Stimulated activated naive B cell treated with anti-CD40 and anti-IgM and Interleukin-4, amounts not matched to agents 10 μg/mL and 1 μg/mL and 100 μg/mL, for 72 hours (primary cell): ENCODE measurements around the gene PFDN1.

Experiments
- ATAC-seq, 2 donors: fragments of 150-1000 bp; cut with Tn5 transposase; replicated peaks; 2 replicates each; pipeline ENCODE4 v1.10.0; 2021; ENCODE audit warnings: moderate library complexity in 1 of 2
- DNase-seq: peaks from one replicate; pipeline ENCODE4 v3.0.0; 2021
- H3K27ac Mint-ChIP-seq: one replicate; pipeline ENCODE4 v1.8.0; 2022; ENCODE audit warnings: mild to moderate bottlenecking, mixed read lengths
- H3K27me3 Mint-ChIP-seq, 2 donors: one replicate each; pipeline ENCODE4 v1.8.0; 2022; ENCODE audit warnings: mixed read lengths in 2 of 2
- H3K36me3 Mint-ChIP-seq, 2 donors: one replicate each; pipeline ENCODE4 v1.8.0; 2022; ENCODE audit warnings: mixed read lengths in 2 of 2, mild to moderate bottlenecking in 1 of 2
- H3K4me1 Mint-ChIP-seq, 2 donors: one replicate each; pipeline ENCODE4 v1.8.0; 2022; ENCODE audit warnings: mixed read lengths in 2 of 2, mild to moderate bottlenecking in 1 of 2
- H3K4me3 Mint-ChIP-seq, 2 donors: one replicate each; pipeline ENCODE4 v1.8.0; 2022; ENCODE audit warnings: mild to moderate bottlenecking in 2 of 2, mixed read lengths in 2 of 2, moderate library complexity in 1 of 2
- H3K9me3 Mint-ChIP-seq, 2 donors: one replicate each; pipeline ENCODE4 v1.8.0; 2022; ENCODE audit warnings: mixed read lengths in 2 of 2, mild to moderate bottlenecking in 1 of 2

The PFDN1 gene

GRCh38 chr5:140340605-140341121 is 37.8 kb upstream of the PFDN1 start:
- peaks cover 3 to 15% of the 10 kb centered on the region in 2 donors for H3K36me3 Mint-ChIP-seq
- no peak overlapping the region for H3K27ac Mint-ChIP-seq
- no peak for ATAC-seq

GRCh38 chr5:140339636-140340035 is 36.7 kb upstream of the PFDN1 start:
- Mint-ChIP-seq H3K27ac (no peak overlapping the region), H3K4me1 (peaks cover 31 to 43% of the 10 kb centered on the region in 2 donors), H3K9me3 (peaks cover 3% of the 10 kb centered on the region in 2 donors), H3K36me3 (peaks cover 3 to 22% of the 10 kb centered on the region in 2 donors), H3K4me3 (no peak overlapping the region), H3K27me3 (no peaks in the 10 kb centered on the region)
- no peak for ATAC-seq
- DNase-seq = no peak

More at GRCh38 chr5:140340605-140341121, 37.8 kb upstream of the PFDN1 start:
- no peaks in the 10 kb centered on the region for H3K27me3 Mint-ChIP-seq
- peaks cover 37 to 53% of the 10 kb centered on the region in 2 donors for H3K4me1 Mint-ChIP-seq
- peaks cover 3% of the 10 kb centered on the region in 2 donors for H3K9me3 Mint-ChIP-seq
- no peak overlapping the region for H3K4me3 Mint-ChIP-seq
- DNase-seq = no peak

DNA sequence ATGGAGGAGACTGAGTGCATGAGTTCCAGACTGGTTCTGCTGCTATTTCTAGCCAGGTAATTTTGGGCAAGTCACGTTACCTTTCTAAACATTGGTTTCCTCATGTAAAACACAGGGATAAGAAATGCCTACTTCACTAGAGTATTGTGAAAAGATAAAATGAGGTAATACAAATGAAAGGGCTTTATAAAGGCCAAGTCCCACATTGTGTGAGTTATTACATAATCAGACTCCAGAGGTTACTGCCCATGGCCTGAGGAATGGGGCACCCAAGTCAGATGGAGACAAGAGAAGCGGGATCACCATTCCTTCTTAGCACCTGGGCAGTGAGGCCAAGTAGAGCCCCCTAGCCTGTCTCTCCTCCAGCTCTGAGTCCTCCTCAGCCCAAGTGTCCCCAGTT is 36.0 kb upstream of the PFDN1 start:
- Mint-ChIP-seq H3K27ac (no peak overlapping the region), H3K4me1 (peaks cover 25 to 36% of the 10 kb centered on the region in 2 donors), H3K4me3 (no peak overlapping the region), H3K9me3 (peaks cover 3% of the 10 kb centered on the region in 2 donors), H3K36me3 (peaks cover 3 to 26% of the 10 kb centered on the region in 2 donors), H3K27me3 (no peaks in the 10 kb centered on the region)
- no peak for DNase-seq
- no peak for ATAC-seq

DNA sequence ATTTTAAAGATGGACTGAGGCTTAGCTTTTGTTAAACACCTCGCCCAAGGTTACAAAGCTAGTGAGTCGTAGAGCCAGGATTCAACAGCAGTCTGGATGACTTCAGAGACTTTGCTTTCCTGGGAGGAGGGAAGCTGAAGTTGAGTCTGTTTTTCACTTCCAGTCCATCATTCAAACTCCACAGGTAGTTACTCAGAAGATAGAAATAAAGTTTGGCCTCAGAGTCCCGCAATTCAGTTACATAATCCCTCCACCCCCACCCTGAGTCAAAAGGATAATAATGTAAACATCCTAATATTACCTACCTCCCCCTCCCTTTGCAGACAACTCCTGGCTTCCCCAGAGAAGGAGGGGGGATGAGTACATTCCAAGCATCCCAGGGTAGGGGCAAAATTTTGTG is 35.4 kb upstream of the PFDN1 start:
- peaks cover 21 to 30% of the 10 kb centered on the region in 2 donors for H3K4me1 Mint-ChIP-seq
- DNase-seq (no peak), ATAC-seq (no peak)
- peaks cover 3% of the 10 kb centered on the region in 2 donors for H3K9me3 Mint-ChIP-seq
- no peaks in the 10 kb centered on the region for H3K27me3 Mint-ChIP-seq
- peaks cover 3 to 30% of the 10 kb centered on the region in 2 donors for H3K36me3 Mint-ChIP-seq
- no peak overlapping the region for H3K4me3 Mint-ChIP-seq
- no peak overlapping the region for H3K27ac Mint-ChIP-seq

- no peak for ATAC-seq
- no peak overlapping the region for H3K27ac Mint-ChIP-seq
- H3K36me3 Mint-ChIP-seq = peaks cover 3 to 33% of the 10 kb centered on the region in 2 donors
- H3K4me3 Mint-ChIP-seq = no peak overlapping the region
- no peaks in the 10 kb centered on the region for H3K27me3 Mint-ChIP-seq
- H3K4me1 Mint-ChIP-seq = peaks cover 17 to 25% of the 10 kb centered on the region in 2 donors
- peaks cover 3% of the 10 kb centered on the region in 2 donors for H3K9me3 Mint-ChIP-seq
- no peak for DNase-seq
Observed at GRCh38 chr5:140337880-140338279, 35.0 kb upstream of the PFDN1 start.

DNA sequence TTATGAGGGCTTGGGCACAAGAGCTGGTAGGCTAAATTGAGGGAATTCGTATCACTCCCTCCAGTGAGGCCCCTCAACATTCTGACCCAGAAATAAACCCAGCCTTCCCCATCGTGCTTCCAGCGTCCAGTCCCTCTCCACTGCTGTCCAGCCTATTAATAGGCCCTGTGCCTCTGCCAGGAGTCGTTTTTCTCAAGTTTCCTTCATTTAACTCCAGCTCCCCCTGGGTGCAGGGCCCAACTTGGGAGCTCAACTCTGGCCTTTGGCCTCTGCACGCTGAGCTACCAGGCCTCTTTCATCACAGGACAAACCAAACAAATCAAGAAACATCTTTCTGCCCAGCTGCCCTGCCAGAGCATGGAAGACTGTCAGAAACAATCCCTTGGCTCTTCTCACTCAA is 33.5 kb upstream of the PFDN1 start:
- Mint-ChIP-seq H3K27me3 (no peaks in the 10 kb centered on the region), H3K4me1 (peaks cover 6 to 10% of the 10 kb centered on the region in 2 donors), H3K27ac (no peak overlapping the region), H3K36me3 (peaks cover 0 to 28% of the 10 kb centered on the region in 2 donors), H3K9me3 (no peaks in the 10 kb centered on the region), H3K4me3 (no peak overlapping the region)
- no peak for DNase-seq
- no peak for ATAC-seq

DNA sequence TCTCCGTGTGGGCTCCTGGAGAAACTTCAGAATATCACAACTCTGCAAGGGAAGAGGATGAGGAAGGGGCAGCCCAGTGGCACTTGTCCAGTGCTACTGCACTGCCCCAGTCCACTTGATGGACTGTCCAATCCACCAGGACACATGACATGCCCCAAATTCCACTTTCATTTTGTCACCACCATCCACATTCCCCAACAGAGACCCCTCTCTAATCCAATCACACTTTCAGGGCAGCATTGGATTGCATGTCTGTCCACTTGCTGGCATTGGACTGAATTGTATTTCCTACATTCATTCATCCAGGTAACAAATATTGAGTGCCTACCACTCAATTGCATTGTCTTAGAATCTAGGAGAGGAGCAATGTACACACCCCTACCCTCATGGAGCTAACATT is 28.7 kb upstream of the PFDN1 start:
- no peak for DNase-seq
- no peaks in the 10 kb centered on the region for H3K9me3 Mint-ChIP-seq
- no peaks in the 10 kb centered on the region for H3K27me3 Mint-ChIP-seq
- no peak overlapping the region for H3K4me3 Mint-ChIP-seq
- no peak for ATAC-seq
- H3K36me3 Mint-ChIP-seq = peaks cover 0 to 26% of the 10 kb centered on the region in 2 donors
- H3K4me1 Mint-ChIP-seq = peaks cover 2 to 8% of the 10 kb centered on the region in 2 donors
- no peak overlapping the region for H3K27ac Mint-ChIP-seq

DNA sequence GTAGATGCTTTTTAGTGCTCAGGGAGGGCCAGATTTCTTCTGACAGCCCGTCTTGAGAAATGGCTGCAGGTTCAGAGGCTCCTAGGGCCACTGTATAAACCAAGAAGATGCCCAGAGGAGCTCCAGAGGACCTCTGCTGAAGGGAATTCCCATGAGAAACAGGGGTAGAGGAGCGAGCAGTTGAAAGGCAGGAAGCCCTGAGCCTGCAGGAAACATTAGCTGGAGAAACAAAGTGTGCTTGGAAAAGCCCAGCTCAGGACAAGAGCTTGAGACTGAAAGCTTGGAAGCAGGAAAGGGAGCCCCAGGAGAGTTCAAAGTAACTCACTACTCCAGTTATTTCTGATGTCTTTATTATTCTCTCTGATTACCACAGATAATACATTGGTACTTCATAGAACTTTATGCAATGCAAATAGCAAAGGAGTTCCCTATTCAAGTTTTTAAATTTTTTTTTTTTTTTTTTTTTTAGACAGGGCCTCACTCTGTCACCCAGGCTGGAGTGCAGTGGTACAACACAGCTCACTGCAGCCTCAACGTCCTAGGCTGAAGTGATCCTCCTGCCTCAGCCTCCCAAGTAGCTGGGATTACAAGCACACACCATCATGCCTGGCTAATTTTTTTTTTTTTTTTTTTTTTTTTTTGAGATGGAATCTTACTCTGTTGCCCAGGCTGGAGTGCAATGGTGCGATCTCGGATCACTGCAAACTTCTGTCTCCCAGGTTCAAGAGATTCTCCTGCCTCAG is 27.0 kb upstream of the PFDN1 start:
- ATAC-seq (no peak), DNase-seq (no peak)
- H3K27me3 Mint-ChIP-seq = no peaks in the 10 kb centered on the region
- H3K4me3 Mint-ChIP-seq = no peak overlapping the region
- peaks cover 0 to 10% of the 10 kb centered on the region in 2 donors for H3K4me1 Mint-ChIP-seq
- H3K36me3 Mint-ChIP-seq = peaks cover 0 to 14% of the 10 kb centered on the region in 2 donors
- no peak overlapping the region for H3K27ac Mint-ChIP-seq
- H3K9me3 Mint-ChIP-seq = no peaks in the 10 kb centered on the region

DNA sequence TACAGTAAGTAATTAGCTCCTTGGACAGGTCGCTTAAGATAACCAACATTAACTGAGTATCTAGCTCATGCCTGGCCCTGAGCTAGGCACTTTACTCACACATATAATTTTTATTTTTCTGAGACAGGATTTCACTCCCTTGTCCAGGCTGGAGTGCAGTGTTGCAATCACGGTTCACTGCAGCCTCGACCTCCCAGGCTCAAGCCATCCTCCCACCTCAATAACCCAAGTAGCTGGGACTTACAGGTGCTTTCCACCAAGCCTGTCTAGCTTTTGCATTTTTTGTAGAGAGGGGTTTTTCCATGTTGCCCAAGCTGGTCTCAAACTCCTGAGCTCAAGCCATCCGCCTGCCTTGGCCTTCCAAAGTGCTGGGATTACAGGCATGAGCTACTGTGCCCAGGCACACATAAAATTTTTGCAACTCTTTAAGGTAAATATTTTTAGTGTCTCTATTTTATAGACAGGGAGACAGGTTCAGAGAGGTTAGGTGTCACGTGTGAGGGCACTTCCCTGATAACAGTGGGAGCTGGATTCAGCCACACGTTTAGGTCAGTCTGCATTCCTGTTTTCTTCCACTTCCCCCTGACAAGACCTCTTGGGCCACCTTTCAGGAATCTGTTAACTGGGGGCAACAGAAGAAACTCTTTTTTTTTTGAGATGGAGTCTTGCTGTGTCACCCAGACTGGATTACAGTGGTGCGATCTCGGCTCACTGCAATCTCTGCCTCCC is 25.3 kb upstream of the PFDN1 start:
- no peak for DNase-seq
- peaks cover 6 to 13% of the 10 kb centered on the region in 2 donors for H3K4me1 Mint-ChIP-seq
- no peak overlapping the region for H3K27ac Mint-ChIP-seq
- ATAC-seq = no peak
- H3K9me3 Mint-ChIP-seq = no peaks in the 10 kb centered on the region
- H3K27me3 Mint-ChIP-seq = no peaks in the 10 kb centered on the region
- H3K36me3 Mint-ChIP-seq = peaks cover 0 to 4% of the 10 kb centered on the region in 2 donors
- no peak overlapping the region for H3K4me3 Mint-ChIP-seq

GRCh38 chr5:140327589-140327988 is 24.7 kb upstream of the PFDN1 start:
- Mint-ChIP-seq H3K27ac (no peak overlapping the region), H3K27me3 (no peaks in the 10 kb centered on the region), H3K4me3 (no peak overlapping the region), H3K9me3 (no peaks in the 10 kb centered on the region), H3K36me3 (no peaks in the 10 kb centered on the region), H3K4me1 (peaks cover 8 to 13% of the 10 kb centered on the region in 2 donors)
- DNase-seq (no peak), ATAC-seq (no peak)

DNA sequence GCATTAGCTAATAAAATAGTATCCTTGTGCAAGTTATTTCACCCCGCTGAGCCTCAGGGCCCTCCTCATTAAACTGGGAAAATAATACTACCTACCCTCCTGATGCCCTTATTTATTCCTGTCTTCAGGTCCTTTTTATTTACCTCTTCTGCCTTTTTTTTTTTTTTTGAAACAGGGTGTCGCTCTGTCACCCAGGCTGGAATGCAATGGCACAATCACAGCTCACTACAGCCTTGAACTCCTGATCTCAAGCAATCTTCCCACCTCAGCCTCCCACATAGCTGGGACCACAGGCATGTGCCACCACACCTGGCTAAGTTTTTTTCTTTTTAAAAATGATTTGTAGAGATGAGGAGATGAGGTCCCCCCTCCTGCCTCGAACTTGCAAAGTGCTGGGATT is 22.6 kb upstream of the PFDN1 start:
- no peaks in the 10 kb centered on the region for H3K36me3 Mint-ChIP-seq
- no peak overlapping the region for H3K27ac Mint-ChIP-seq
- ATAC-seq (no peak), DNase-seq (no peak)
- H3K4me1 Mint-ChIP-seq = peaks cover 17 to 22% of the 10 kb centered on the region in 2 donors
- no peaks in the 10 kb centered on the region for H3K9me3 Mint-ChIP-seq
- H3K4me3 Mint-ChIP-seq = no peak overlapping the region
- H3K27me3 Mint-ChIP-seq = no peaks in the 10 kb centered on the region

DNA sequence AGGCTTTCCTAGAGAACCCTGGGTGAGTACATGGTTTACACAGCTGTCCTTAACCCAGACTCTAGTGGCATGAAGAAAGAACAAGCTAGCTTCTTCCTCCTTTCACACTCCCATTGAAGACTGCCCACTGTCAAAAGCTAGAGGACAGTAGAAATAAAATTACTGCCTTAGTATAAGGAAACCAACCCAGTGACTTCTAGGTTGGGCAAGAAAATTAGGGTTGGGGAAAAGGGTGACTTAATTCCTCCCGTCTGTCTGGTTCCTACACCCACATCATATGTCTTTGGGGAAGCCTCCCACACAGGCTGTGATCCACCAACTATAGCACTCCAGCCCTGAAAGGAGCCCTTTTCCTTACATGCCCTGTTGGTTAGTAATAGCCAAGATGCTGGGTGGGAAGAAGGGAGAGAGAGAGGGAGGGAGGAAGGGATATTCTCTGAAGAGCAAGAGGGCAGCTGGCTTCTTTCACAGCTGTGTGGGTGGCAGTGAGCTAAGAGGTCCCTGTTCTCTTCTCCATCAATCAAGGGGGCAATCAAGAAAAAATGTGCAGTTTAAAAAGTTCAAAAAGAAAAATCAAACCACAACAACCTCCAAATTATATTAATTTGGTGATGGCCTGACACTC is 21.8 kb upstream of the PFDN1 start:
- no peaks in the 10 kb centered on the region for H3K36me3 Mint-ChIP-seq
- H3K27ac Mint-ChIP-seq = no peak overlapping the region
- no peaks in the 10 kb centered on the region for H3K9me3 Mint-ChIP-seq
- H3K4me3 Mint-ChIP-seq = no peak overlapping the region
- DNase-seq (no peak), ATAC-seq (no peak)
- H3K4me1 Mint-ChIP-seq = peaks cover 17 to 22% of the 10 kb centered on the region in 2 donors
- no peaks in the 10 kb centered on the region for H3K27me3 Mint-ChIP-seq

- ATAC-seq = no peak
- H3K9me3 Mint-ChIP-seq = no peaks in the 10 kb centered on the region
- no peak for DNase-seq
- H3K4me1 Mint-ChIP-seq = peaks cover 17 to 27% of the 10 kb centered on the region in 2 donors
- H3K36me3 Mint-ChIP-seq = no peaks in the 10 kb centered on the region
- no peaks in the 10 kb centered on the region for H3K27me3 Mint-ChIP-seq
- H3K27ac Mint-ChIP-seq = no peak overlapping the region
- H3K4me3 Mint-ChIP-seq = no peak overlapping the region
Observed at GRCh38 chr5:140324041-140324600, 21.2 kb upstream of the PFDN1 start.
